B cell (primary cell): ENCODE data around the gene EIPR1.

ENCODE experiments used
- CTCF ChIP-seq: fragments of 200-600 bp; IDR thresholded peaks from one replicate; pipeline ENCODE4 v1.8.0; 2022; ENCODE audit warnings: antibody characterized with exemption, mild to moderate bottlenecking
- EZH2 ChIP-seq: IDR thresholded peaks from 2 replicates; pipeline ENCODE4 v1.6.1; 2012; ENCODE audit warnings: borderline replicate concordance, low read depth, mild to moderate bottlenecking, moderate library complexity, low read length; ENCODE audit not compliant: insufficient read depth, poor library complexity, severe bottlenecking

GRCh38 chr2:3332133-3332532 lies 45.5 kb downstream of the EIPR1 start:
- no peak for TF ChIP-seq CTCF
- no peak for TF ChIP-seq EZH2
